Neural progenitor cell (in vitro differentiated cells): ENCODE results near the gene NME4. TPM values are rescaled to one million over a fixed set of nuclear protein-coding genes. Genes with fewer than 3 reads are reported as not detected.
A peak's percentile ranks its signal among the peaks of the same experiment; 100 is the strongest.

Experiments
- DNase-seq: peaks from one replicate; pipeline ENCODE4 v3.0.0-alpha.2; 2016; ENCODE audit warnings: low spot score
- H2AFZ ChIP-seq: fragments of 200-600 bp; sonication (generic); replicated peaks from 2 replicates; pipeline ENCODE4 v1.6.1; 2016; ENCODE audit warnings: antibody characterized with exemption
- H3F3A ChIP-seq: fragments of 200-600 bp; sonication (generic); 2 replicates; pipeline ENCODE4 v1.6.1; 2016; ENCODE audit warnings: antibody characterized with exemption, low read depth
- H3K27ac ChIP-seq: fragments of 200-600 bp; sonication (generic); 2 replicates; pipeline ENCODE4 v1.5.1; 2016; ENCODE audit warnings: mild to moderate bottlenecking
- H3K27me3 ChIP-seq: fragments of 200-600 bp; sonication (generic); 2 replicates; pipeline ENCODE4 v1.6.1; 2016; ENCODE audit warnings: mild to moderate bottlenecking, moderate library complexity
- H3K36me3 ChIP-seq: fragments of 200-600 bp; sonication (generic); 2 replicates; pipeline ENCODE4 v1.5.1; 2016
- H3K4me1 ChIP-seq: fragments of 200-600 bp; sonication (generic); 2 replicates; pipeline ENCODE4 v1.6.1; 2016; ENCODE audit warnings: mixed run types
- H3K4me2 ChIP-seq: fragments of 200-600 bp; sonication (generic); 2 replicates; pipeline ENCODE4 v1.6.1; 2016
- H3K4me3 ChIP-seq: fragments of 200-600 bp; sonication (generic); 2 replicates; pipeline ENCODE4 v1.5.1; 2016
- H3K79me2 ChIP-seq: fragments of 200-600 bp; sonication (generic); 2 replicates; pipeline ENCODE4 v1.6.1; 2016; ENCODE audit warnings: low read depth
- H3K9ac ChIP-seq: fragments of 200-600 bp; sonication (generic); 2 replicates; pipeline ENCODE4 v1.6.1; 2016
- H3K9me3 ChIP-seq: fragments of 200-600 bp; sonication (generic); 2 replicates; pipeline ENCODE4 v1.5.1; 2016; ENCODE audit warnings: low read depth
- H4K20me1 ChIP-seq: fragments of 200-600 bp; sonication (generic); 2 replicates; pipeline ENCODE4 v1.6.1; 2016; ENCODE audit warnings: low read depth
- H3K27ac Mint-ChIP-seq: 3 replicates; pipeline ENCODE4 v1.8.0; 2021; ENCODE audit warnings: mixed read lengths
- H3K27me3 Mint-ChIP-seq: 2 replicates; pipeline ENCODE4 v1.8.0; 2022; ENCODE audit warnings: low read depth, mild to moderate bottlenecking, inconsistent platforms, moderate library complexity, mixed read lengths; ENCODE audit not compliant: insufficient read depth
- H3K36me3 Mint-ChIP-seq: 3 replicates; pipeline ENCODE4 v1.8.0; 2021; ENCODE audit warnings: mixed read lengths
- H3K4me1 Mint-ChIP-seq: 3 replicates; pipeline ENCODE4 v1.8.0; 2021; ENCODE audit warnings: mixed read lengths
- H3K4me3 Mint-ChIP-seq: 3 replicates; pipeline ENCODE4 v1.8.0; 2021; ENCODE audit warnings: mild to moderate bottlenecking, moderate library complexity, mixed read lengths
- H3K9me3 Mint-ChIP-seq: 3 replicates; pipeline ENCODE4 v1.8.0; 2020; ENCODE audit warnings: mixed read lengths
- EZH2 ChIP-seq: fragments of 200-600 bp; sonication (generic); IDR thresholded peaks from 2 replicates; pipeline ENCODE4 v1.6.1; 2017; ENCODE audit warnings: antibody characterized with exemption, mild to moderate bottlenecking, moderate library complexity
- EZH2phosphoT487 ChIP-seq: fragments of 200-600 bp; sonication (generic); IDR thresholded peaks from 2 replicates; pipeline ENCODE4 v1.6.1; 2017; ENCODE audit warnings: antibody characterized with exemption
- total RNA-seq: library from RNA; depleted of rRNA; stranded (reverse); fragments of >200 nt; gene quantifications from 2 replicates; pipeline ENCODE4 v1.2.3, GENCODE V29; 2015; ENCODE audit warnings: low replicate concordance
- TF ChIP-seq, protein P1 (sequence below): fragments of 200-600 bp; sonication (generic); IDR thresholded peaks from 2 replicates; pipeline ENCODE4 v1.5.1; 2017; ENCODE audit warnings: antibody characterized with exemption, mild to moderate bottlenecking

Gene NME4
- total RNA-seq, 1 donor from 2014 or later, result 93.3 TPM

DNA sequence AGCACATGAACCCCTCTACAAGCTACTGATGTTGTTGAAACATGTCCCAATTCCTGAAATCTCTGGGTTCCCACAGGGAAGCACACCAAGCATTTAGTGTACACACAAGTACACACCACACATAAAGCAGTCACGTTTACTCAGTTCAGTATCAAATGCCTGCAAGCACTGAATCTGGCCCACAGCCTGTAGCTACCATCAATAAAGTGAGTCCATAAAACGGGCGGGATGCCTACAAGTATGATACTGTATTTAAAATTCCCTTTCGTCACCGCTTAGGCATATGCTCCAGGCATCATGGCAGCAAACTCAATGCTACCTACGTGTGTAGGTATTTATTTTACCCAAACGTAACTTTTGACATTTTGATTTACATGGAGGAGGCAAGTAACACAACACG, 46.8 kb upstream of the NME4 start:
- no peak overlapping the region for H3K4me3 ChIP-seq
- Mint-ChIP-seq H3K4me3 (peak overlapping the region; percentile 96), H3K36me3 (peaks cover 27% of the 10 kb centered on the region), H3K9me3 (peaks cover 3% of the 10 kb centered on the region), H3K27ac (no peak overlapping the region), H3K27me3 (peaks cover 7% of the 10 kb centered on the region), H3K4me1 (peaks cover 17% of the 10 kb centered on the region)
- no peak for TF ChIP-seq EZH2
- no peak for TF ChIP-seq EZH2phosphoT487
- TF ChIP-seq, protein P1, sequence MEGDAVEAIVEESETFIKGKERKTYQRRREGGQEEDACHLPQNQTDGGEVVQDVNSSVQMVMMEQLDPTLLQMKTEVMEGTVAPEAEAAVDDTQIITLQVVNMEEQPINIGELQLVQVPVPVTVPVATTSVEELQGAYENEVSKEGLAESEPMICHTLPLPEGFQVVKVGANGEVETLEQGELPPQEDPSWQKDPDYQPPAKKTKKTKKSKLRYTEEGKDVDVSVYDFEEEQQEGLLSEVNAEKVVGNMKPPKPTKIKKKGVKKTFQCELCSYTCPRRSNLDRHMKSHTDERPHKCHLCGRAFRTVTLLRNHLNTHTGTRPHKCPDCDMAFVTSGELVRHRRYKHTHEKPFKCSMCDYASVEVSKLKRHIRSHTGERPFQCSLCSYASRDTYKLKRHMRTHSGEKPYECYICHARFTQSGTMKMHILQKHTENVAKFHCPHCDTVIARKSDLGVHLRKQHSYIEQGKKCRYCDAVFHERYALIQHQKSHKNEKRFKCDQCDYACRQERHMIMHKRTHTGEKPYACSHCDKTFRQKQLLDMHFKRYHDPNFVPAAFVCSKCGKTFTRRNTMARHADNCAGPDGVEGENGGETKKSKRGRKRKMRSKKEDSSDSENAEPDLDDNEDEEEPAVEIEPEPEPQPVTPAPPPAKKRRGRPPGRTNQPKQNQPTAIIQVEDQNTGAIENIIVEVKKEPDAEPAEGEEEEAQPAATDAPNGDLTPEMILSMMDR, result no peak
- H3K4me1 ChIP-seq, result peaks cover 3% of the 10 kb centered on the region
- H3K4me2 ChIP-seq, result no peak overlapping the region
- no peaks in the 10 kb centered on the region for H3K27me3 ChIP-seq
- no peak overlapping the region for H3K27ac ChIP-seq
- peaks cover 69% of the 10 kb centered on the region for H3K79me2 ChIP-seq
- H3K36me3 ChIP-seq, result no peaks in the 10 kb centered on the region
- H4K20me1 ChIP-seq, result peaks cover 57% of the 10 kb centered on the region
- no peak for DNase-seq
- no peak overlapping the region for H3K9ac ChIP-seq
- no peak overlapping the region for H2AFZ ChIP-seq
- no peaks in the 10 kb centered on the region for H3K9me3 ChIP-seq
- H3F3A ChIP-seq, result no peaks in the 10 kb centered on the region

DNA sequence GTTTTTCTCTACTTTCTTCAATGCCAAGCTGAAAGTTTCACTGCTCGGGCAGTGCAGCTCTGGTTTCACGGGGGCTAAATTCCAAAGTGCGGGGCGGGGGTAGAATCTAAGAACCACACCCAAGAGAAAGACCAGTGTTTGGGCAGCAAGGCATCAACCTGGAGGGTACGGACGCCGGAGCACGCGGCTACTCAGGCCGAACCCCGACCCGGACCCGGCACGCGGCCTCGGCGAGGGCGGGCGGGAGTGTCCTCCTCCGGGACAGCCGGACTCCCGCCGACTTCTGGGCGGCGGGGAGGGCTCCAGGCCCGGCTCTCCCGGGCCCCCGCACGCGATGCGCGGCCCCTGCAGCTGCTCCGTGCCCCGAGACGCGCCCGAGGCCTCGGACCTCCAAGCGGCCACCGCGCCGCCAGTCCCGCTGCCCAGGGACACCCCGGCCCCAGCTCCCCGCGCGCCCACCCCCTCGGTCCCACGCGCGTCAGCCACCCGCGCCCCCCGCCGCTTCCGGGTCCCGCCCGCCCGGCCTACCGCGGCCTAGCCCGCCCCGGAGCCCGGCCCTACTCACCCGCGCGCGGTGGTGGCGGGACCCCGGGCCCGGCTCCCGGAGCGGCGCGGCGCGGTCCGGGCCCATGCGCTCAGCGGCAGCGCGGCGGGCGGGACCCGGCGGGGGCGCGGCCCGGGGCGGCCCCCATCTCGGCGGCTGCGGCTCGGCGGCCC, 45.0 kb upstream of the NME4 start:
- Histone ChIP-seq H3K36me3 (no peaks in the 10 kb centered on the region), H3K4me1 (peaks cover 3% of the 10 kb centered on the region), H3K9ac (peak overlapping the region; percentile 88), H3K79me2 (peaks cover 51% of the 10 kb centered on the region), H3K27ac (no peak overlapping the region), H3K4me2 (peak overlapping the region; percentile 87), H3K9me3 (no peaks in the 10 kb centered on the region), H3F3A (no peaks in the 10 kb centered on the region), H2AFZ (no peak overlapping the region), H3K4me3 (peak overlapping the region; percentile 85), H3K27me3 (no peaks in the 10 kb centered on the region), H4K20me1 (peaks cover 45% of the 10 kb centered on the region)
- Mint-ChIP-seq H3K36me3 (peaks cover 15% of the 10 kb centered on the region), H3K4me3 (peak overlapping the region; percentile 96), H3K27me3 (peaks cover 5% of the 10 kb centered on the region), H3K27ac (no peak overlapping the region), H3K9me3 (peaks cover 2% of the 10 kb centered on the region), H3K4me1 (peaks cover 17% of the 10 kb centered on the region)
- no peak for TF ChIP-seq EZH2
- TF ChIP-seq, protein P1, result no peak
- TF ChIP-seq EZH2phosphoT487, result no peak
- peak; percentile 61 for DNase-seq

DNA sequence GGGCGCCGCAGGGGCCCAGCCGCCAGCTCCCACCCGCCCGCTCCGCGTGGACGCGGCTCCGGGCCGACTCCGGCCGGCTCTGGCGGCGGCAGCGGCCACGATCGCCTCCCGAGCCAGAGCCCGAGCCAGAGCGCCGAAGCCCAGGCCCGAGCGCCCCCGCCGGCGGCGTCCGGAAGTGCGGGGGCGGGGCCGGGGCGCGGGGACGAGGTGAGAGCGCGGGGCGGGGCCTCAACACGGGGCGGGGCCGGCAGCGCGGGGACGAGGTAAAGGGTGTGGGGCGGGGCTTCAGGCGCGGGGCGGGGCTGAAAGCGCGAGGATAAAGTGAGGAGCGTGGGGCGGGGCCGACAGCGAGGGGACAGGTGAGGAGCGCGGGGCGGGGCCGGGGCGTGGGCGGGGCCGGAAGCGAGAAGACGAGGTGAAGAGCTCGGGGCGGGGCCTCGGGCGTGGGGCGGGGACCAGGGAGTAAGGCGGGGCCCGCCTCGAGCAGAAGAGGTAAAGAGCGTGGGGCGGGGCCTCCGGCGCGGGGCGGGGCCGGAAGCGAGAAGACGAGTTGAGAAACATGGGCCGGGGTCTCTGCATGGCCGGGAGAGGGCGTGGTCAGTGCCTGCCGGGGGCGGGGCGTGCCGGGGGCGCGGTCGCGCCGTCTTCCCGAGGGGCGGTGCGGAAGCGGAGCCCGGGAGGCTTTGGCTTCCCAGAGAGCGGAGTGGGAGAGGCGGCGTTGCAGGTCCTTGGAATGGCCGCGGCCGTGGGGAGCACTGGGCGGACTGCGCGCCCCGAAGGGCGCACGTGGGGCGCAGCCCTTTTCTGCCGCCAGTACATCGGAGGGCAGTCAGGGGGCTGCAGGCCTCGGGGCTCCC, 44.2 kb upstream of the NME4 start, which contains the start of gene AXIN1:
AXIN1 (minus strand) TSS at position 177 of the 857 bp plus-strand sequence. CDS start 5,698 bp downstream, outside the sequence.
- no peak for TF ChIP-seq EZH2phosphoT487
- TF ChIP-seq, protein P1, result peak; percentile 66
- peaks cover 17% of the 10 kb centered on the region for H3K4me1 Mint-ChIP-seq
- peaks cover 3% of the 10 kb centered on the region for H3K4me1 ChIP-seq
- H3K36me3 Mint-ChIP-seq, result peaks cover 8% of the 10 kb centered on the region
- peak within 1 kb of the TSS; percentile 87 for H3K4me2 ChIP-seq
- no peaks in the 10 kb centered on the region for H3K9me3 ChIP-seq
- H3K9ac ChIP-seq, result peak within 1 kb of the TSS; percentile 88
- H3K27me3 ChIP-seq, result no peaks in the 10 kb centered on the region
- no peak within 1 kb of the TSS for H3K27ac Mint-ChIP-seq
- no peak within 1 kb of the TSS for H3K27ac ChIP-seq
- peak within 1 kb of the TSS; percentile 85 for H3K4me3 ChIP-seq
- H3F3A ChIP-seq, result no peaks in the 10 kb centered on the region
- DNase-seq, result peak; percentile 100
- H2AFZ ChIP-seq, result peak within 1 kb of the TSS; percentile 74
- H3K36me3 ChIP-seq, result no peaks in the 10 kb centered on the region
- H3K4me3 Mint-ChIP-seq, result peak within 1 kb of the TSS; percentile 96
- peaks cover 36% of the 10 kb centered on the region for H4K20me1 ChIP-seq
- H3K79me2 ChIP-seq, result peaks cover 43% of the 10 kb centered on the region
- no peaks in the 10 kb centered on the region for H3K9me3 Mint-ChIP-seq
- peaks cover 3% of the 10 kb centered on the region for H3K27me3 Mint-ChIP-seq
